HuH-7 (cell line): ENCODE results near the gene DHRS11.

Source experiments
- DNase-seq: peaks from one replicate; pipeline ENCODE4 v3.0.0; 2011; ENCODE audit warnings: low spot score

The DHRS11 gene

DNA sequence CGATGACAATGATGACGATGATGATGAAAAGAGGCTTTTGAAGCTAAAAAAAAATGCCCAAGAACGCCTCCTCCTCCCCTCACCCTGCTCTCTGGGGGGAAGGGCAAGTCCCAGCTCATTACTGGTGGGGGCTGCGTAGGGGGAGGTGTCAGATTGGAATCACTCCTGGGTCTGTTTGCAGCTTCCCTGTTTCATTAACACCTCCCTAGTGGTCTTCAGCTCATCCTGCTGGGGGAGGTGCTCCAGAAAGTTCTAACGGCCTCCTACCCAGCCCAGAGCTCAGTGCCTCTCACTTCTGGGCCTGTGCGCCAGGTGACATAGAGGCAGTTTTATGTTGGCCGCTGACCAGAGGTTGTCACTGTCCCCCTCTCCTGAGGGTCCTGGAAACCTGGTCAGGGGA, 22.4 kb downstream of the DHRS11 start:
- no peak for DNase-seq

DNA sequence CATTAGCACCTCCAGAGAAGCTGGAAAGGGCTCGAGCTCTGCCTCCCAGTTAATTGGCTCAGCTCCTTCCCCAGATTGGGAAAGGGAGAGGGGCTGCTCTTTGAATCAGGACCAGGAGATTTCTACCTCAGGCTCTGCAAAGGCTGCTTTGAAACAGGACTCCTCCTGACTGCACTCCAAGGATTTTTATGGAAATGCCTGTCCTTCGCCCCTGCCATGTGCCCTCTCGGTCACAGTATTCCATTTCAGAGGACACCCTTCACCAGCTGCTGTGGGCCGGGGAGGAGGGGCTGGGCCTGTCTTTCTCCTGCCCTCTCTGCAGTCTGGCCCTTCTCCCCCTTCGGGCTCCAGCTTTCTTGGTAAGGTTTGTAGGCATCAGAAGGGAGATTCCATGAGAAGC, 23.3 kb downstream of the DHRS11 start:
- DNase-seq = no peak

DNA sequence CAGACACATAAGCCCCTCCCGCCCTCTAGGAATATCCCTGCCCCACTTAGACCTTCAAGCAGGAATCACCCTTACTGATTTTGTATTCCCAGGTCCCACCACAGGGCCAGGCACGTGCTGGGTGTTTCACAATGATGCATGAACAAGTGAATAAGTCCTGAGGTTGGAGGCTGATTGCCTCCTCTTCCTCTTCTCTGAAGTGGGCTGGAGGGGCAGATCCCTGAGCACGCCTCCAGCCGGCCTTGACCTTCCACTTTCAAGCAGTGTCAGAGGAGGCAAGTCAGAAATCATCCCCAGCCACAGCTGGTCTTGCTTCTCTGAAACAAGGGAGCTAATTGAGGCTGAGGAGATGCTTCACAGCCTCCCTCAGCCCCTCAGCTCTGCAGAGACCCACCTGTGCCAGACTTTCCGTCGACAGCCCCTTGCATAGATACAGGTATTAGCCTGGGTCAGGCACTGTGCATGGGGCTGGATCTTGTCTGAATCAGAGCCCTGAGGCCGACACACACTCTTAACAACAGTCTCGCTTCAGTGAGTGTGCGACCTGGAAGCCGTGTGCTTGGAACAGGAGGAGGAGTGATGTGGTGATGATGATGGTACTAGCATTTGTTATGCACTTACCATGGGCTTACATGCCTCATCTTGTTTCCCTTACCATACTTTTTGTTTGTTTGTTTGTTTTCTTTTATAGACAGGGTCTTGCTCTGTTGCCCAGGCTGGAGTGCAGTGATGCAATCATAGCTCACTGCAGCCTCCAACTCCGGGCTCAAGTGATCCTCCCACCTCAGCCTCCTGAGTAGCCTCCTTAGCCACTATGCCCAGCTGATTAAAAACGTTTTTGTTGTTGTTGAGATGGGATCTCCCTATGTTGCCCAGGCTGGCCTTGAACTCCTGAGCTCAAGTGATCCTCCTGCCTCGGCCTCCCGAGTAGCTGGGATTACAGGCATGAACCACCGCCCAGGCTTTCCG, 24.7 kb downstream of the DHRS11 start:
- no peak for DNase-seq

DNA sequence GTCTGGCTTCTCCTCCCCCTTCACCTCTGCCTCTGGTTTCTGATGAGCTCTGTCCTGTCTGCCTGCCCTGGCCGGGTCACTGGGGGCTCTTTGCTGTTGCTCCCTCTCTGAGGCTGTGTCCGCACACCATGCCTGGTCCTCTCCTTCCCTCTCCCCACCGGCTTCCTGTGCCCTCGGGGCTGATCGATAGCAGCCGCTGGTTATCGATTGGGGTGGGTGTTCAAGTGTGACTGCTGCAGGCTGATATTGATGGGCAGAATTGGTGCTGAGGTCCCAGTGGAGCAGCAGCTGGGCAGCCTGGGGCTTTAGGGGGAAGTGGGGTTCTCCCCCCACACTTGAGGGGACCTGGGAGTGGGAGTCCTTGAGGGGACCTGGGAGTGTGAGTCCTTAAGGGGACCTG, 26.1 kb downstream of the DHRS11 start:
- DNase-seq = no peak

- no peak for DNase-seq
Observed at GRCh38 chr17:36623281-36623680, 31.6 kb downstream of the DHRS11 start.

DNA sequence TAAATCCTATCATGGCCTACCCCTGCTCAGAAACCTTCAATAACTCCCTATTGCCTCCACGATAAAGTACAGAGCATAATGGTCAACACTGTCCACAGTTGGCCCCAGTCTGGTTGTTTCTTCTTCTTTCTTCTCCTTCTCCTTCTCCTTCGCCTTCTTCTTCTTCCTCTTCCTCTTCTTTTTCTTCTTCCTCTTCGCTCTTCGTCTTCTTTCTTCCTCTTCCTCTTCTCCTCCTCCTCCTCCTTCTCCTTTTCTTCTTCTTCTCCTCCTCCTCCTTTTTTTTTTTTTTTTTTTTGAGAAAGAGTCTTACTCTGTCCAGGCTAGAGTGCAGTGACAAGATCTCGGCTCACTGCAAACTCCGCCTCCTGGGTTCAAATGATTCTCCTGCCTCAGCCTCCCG, 33.5 kb downstream of the DHRS11 start:
- DNase-seq = no peak

DNA sequence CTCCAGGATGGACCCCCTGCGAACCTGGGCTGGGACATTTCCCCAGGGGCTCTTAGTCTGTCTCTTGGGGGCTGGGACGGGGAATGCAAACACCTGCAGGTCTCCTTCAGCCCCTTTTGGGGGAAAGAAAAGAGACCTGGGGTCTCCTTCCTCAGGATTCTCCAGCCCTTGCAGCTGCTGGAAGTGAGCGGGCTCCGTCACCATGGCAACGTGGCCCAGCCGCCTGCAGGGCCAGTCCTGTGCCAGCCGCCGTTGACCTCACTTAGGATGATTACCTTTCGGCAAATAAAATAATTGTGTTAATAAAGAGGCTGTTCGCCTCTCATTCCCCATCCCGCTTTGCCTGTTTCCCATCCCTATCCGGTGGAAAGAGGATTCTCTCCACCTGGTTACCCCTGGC, 35.4 kb downstream of the DHRS11 start:
- no peak for DNase-seq

- DNase-seq = no peak
Observed at GRCh38 chr17:36628576-36628975, 36.9 kb downstream of the DHRS11 start.

DNA sequence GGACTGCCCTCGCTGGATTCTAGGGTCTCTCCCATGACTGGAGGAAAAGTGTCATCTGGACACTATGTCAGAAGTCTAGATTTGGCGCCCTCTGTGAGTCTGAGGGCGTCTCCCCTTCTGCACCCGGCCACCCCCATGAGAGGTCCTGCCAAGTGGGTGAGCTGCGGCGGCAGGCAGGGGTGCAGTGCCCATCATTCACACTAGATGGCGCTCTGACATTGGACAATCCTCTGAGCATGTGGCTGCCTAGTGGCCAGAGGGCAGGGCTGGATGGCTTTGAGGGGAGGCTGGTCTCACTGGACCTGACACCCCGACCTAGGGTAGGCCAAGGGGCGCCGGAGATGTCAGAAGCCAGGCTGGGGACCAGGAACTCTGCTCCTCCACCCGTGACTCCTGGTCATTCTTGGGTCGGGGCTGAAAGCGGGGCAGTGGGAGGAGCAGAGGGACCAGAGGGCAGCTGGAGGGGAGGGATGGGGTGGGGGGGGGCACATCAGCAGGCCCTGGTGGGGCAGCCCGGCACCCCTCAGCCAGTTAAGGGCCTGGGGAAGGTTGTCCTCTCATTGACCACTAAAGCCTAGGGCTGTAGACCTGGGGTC, 37.7 kb downstream of the DHRS11 start:
- peak; percentile 89 for DNase-seq

- no peak for DNase-seq
Observed at GRCh38 chr17:36629970-36630502, 38.4 kb downstream of the DHRS11 start.

DNA sequence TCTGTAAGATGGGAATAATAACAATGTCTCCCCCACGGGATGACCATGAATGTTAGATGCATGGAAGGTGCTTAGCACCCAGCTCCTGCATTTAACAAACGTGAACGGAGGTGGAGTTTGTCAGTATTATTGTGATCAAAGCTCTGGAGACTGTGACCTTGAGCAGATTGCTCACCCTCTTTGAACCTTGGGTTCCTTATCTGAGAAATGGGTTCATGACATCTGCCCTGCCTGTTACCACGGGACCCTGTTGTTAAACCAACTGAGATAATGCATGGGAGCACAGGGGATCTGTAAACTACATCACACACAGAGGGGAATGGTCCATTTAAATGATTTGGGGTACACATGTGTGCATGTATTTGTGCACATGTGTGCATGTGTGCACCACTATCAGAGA, 39.3 kb downstream of the DHRS11 start:
- DNase-seq = no peak

- DNase-seq = no peak
Observed at GRCh38 chr17:36632916-36633771, 41.5 kb downstream of the DHRS11 start.

DNA sequence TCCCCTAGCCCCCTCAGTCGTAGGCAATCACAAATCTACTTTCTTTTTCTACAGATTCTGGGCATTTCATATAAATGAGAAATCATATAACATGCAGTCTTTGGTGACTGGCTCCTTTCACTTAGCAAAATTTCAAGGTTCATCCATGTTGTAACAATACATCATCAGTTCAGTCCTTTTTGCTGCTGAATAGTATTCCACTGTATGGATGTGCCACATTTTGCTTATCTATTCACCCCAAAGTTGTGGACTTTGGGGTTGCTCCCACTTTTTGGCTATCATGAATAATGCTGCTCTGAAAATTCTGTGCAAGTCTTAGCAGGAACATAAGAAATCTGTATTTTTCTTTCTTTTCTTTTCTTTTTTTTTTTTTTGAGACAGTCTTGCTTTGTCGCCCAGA, 48.7 kb downstream of the DHRS11 start:
- DNase-seq = no peak

DNA sequence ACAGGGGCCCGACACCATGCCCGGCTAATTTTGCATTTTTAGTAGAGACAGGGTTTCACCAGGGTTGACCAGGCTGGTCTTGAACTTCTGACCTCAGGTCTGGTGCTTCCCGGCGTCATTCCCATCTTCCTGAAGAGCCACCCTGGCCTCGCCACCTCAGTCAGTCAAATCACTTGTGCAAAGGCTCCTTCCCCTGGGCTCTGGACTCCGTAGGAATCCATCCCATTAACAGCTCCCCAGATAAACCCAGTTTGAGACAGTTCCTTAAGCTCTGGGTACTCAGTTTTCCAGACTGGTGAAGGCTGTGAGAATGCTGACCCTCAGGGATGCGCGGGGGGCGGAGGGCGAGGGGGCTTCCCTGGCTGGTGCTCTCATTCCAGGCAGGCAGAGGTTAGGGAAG, 49.2 kb downstream of the DHRS11 start:
- DNase-seq = no peak

DNA sequence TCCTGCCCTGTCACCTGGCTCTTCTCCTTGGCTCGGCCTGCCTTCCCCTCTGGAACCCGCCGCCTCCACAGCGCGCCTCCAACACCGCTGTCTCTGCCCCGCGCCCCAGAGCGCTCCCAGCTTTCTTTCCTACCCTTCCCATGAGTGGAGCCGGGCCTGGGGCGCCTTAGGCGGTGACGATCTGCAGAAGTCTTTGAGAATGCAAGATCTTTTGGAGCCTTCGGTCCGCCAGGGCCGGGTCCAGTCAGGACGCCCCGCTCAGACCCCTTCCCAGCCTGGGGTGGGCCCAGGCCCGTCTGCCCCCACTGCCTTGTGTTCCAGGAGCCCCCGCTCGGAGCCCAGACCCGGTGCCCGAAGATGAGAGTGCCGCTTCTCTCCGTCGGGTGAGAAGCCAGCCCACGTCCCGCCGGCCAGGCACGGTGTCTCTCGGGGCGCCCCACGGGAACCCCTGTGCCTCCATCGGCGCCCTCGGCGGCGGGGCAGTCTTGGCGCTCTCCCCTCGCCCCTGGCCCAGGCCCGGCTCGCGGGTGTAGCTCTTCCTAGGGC, 49.7 kb downstream of the DHRS11 start:
- DNase-seq = no peak

DNA sequence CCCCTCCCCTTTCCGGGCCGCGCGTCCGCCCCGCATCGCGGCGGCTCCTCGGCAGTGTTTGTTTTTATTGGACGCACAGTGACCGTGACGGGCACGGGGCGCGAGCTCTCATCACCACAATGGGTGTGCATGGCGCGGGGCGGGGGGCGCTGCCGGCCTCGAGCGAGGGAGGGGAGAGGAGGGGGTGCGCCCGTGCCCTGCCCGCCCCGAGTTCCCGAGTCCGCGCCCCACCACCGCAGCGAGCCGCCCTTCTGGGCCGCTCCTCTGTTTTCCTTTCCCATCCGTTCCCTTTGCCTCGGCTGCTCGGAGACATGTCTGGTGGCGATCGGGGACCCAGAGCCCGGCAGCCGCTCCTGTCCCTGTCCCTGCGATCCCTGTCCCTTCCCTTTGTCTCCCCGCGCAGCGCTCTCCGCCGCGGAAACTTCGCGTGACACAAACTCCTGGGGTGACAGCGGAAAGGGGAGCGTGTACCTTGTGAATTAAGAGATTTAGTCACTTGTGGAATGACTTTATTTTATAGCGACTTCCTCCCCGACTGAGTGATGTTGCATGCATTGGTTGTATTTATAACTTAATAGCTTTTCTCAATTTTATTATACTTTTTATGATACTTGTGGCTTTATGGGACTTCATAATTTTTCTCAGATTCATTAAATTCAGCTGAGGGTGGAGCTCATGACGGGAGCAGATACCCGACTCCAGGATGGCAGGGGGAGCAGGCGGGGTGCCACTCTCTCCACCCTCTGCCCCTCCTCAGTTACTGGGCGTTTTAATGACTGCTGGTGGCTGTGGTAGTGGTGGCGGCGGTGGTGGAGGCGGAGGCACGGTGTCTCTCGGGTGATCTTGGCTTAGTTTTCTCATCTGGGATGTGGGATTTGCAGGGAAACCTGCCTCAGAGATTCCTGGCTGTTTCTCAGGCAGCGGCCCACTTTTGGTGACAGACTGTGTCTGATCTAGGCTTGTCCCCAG, 50.5 kb downstream of the DHRS11 start:
- DNase-seq = no peak

- DNase-seq = no peak
Observed at GRCh38 chr17:36643086-36643685, 51.5 kb downstream of the DHRS11 start.

GRCh38 chr17:36645422-36645821, 53.7 kb downstream of the DHRS11 start:
- no peak for DNase-seq

- no peak for DNase-seq
Observed at GRCh38 chr17:36647636-36648035, 56.0 kb downstream of the DHRS11 start.

GRCh38 chr17:36650096-36650775, 58.6 kb downstream of the DHRS11 start:
- no peak for DNase-seq
